Activated CD4-positive, alpha-beta T cell treated with anti-CD3 and anti-CD28 coated beads for 48 hours (primary cell): Measurements from ENCODE around the gene ADM2.

Experiments
- DNase-seq: peaks from one replicate; pipeline ENCODE4 v3.0.0-alpha.2; 2020

The ADM2 gene

DNA sequence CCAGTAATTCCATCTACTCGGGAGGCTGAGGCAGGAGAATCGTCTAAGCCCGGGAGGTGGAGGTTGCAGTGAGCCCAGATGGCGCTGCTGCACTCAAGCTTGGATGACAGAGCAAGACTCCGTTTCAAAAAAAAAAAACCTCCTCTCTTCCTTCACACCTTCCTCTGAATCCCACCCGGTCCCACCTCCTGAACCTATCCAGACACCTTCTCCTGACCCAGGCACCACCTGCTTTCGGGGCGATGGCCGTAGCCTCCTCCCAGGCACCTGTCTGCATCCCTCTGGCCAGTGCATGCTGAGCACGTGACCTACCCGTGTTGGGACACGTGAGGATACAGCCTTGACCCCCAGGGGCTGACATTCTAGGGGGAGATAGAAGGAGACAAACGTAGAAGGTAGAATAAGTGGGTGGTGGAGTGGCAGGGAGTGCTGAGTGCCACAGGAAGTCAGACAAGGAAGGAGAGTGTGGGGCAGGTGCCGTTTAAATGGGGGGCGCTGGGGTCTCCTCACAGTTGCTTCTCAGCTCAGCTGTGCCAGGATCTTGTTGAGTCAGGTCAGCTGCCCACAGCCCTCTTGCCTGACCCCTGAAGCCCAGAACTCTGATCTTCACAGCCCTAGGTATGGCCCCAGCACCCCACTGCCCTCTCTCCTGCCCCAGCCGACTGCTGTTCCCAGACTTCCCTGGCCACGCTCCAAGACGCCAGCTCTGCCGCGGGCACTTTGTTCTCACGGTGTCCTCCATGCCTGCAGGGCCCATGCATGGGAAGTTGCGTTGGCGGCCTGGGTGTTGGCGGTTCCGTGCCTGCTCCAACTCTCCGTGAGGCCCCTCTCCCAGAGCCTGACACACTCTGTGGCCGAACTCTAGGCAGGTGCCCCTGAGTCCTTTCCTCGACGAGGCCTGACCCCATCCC is 4.1 kb downstream of the ADM2 start:
- no peak for DNase-seq

DNA sequence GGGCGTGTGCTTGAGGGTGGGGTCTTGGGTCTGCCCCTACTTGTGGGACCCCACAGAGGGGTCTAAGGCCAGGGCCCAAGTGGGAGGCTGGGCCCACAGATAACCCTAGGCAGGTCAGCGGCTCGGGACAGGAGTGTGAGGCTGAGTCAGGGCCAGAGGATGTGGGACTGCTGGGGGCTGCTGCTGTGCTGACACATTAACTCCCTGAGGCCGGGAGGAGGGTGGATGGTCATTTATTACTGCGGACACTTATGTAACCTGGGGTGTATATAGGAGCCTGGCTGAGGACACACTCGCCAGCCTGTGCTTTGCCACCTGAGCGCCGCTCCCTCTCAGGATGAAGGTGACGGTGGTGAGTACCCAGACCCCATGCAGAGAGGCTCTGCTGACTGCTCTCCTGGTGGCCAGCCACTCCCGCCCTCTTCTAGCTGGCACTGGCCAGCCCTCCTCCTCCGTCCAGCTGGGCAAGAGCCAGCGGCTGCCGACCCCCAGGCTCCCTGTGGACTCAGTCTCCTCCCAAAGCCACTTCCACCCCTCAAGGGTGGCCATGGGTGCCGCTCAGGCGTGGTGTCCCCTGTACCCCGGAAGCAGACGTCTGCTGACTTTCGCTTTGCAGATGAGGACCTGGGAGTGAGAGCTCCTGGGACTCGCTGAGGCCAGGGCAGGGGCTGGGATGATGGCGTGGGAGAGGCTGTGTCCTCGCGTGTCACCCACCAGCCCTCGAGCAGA is 5.4 kb downstream of the ADM2 start, which contains the start of gene MIOX:
Gene MIOX (plus strand): TSS at position 299 of the 729 bp plus-strand sequence. CDS start 39 bp downstream, at position 338.
- DNase-seq = no peak

DNA sequence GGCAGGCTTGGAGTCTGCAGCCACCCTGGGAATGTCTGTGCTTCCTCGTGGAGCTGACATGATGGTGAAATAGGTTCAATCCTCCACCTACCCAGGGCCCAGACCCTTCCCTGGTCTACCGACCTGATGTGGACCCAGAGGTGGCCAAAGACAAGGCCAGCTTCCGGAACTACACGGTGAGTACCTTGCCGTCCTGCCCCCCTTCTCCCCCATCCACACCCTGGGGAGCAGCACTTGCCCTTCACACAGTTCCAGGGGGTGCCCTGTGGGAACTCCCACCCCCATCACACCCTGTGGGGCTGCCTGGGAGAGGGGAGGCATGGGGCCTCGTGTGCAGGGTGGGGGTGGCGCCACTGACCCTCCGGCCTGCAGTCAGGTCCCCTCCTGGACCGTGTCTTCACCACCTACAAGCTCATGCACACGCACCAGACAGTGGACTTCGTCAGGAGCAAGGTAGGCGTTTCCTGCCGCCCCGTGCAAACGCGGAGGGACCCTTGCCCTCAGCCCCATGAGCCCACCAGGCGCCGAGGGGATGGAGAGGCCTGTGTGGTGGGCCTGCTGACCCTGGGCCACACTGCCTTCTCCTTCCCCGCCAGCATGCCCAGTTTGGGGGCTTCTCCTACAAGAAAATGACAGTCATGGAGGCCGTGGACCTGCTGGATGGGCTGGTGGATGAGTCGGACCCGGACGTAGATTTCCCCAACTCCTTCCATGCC is 6.1 kb downstream of the ADM2 start:
- no peak for DNase-seq

DNA sequence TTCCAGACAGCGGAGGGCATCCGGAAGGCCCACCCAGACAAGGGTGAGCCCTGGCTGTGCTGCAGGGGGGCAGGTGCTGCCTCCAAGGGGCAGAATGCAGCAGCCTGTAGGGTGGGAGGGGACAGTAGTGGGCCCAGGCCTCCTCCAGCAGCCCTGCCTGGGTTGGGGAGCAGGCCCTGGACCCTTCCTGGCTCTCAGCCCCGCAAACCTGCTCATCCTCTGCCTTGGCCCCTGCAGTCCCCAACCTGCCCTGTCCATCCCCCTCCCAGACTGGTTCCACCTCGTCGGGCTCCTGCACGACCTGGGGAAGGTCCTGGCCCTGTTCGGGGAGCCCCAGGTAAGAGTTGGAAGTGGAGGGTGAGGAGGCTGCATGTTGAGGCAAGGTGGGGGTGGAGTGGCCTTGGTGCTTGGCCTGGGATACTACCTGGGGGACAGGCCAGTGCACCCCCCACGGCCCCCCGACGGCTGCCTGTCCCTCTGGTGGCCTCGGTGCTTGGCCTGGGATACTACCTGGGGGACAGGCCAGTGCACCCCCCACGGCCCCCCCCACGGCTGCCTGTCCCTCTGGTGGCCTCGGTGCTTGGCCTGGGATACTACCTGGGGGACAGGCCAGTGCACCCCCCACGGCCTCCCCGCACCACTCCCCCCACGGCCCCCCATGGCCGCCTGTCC is 6.8 kb downstream of the ADM2 start:
- DNase-seq = no peak

DNA sequence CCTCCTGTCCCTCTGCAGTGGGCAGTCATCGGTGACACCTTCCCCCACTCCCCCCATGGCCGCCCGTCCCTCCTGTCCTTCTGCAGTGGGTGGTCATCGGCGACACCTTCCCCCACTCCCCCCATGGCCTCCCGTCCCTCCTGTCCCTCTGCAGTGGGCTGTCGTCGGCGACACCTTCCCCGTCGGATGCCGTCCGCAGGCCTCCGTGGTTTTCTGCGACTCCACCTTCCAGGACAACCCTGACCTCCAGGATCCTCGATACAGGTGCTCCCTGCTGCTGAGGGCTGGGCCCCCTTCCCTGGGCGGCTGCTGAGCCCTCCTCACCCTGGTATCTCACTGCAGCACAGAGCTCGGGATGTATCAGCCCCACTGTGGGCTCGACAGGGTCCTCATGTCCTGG is 7.5 kb downstream of the ADM2 start:
- no peak for DNase-seq

DNA sequence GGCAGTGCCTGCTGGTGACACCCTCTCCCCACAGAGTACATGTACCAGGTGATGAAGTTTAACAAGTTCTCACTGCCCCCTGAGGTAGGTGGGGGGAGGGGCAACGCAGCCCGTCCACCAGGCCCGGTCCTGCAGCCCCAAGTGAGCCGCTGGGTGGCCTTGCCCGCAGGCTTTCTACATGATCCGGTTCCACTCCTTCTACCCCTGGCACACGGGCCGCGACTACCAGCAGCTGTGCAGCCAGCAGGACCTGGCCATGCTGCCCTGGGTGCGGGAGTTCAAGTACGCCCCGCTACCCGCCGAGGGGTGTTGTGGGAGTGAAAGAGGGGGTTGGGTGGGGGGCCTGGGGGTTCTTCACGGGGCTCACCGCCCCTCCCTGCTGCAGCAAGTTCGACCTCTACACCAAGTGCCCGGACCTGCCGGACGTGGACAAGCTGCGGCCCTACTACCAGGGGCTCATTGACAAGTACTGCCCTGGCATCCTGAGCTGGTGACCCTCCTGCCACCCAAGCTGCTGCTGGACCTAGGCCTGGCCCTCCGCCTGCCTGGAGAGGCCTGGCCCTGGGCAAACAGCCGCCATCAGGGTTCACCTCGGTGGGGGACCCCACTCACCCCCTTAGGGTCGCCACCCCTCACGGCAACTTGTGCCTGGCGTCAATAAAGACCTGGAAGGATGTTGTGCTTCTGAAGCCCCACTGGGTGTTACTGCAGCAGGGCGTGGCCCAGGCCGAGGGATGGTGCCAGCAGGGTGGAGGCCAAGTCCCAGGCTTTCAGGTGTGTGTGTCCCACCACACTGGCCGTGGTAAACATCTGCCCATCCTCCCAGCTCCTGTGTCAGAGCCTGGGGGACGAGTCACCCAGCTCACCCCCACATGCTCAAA is 8.3 kb downstream of the ADM2 start:
- DNase-seq = no peak

DNA sequence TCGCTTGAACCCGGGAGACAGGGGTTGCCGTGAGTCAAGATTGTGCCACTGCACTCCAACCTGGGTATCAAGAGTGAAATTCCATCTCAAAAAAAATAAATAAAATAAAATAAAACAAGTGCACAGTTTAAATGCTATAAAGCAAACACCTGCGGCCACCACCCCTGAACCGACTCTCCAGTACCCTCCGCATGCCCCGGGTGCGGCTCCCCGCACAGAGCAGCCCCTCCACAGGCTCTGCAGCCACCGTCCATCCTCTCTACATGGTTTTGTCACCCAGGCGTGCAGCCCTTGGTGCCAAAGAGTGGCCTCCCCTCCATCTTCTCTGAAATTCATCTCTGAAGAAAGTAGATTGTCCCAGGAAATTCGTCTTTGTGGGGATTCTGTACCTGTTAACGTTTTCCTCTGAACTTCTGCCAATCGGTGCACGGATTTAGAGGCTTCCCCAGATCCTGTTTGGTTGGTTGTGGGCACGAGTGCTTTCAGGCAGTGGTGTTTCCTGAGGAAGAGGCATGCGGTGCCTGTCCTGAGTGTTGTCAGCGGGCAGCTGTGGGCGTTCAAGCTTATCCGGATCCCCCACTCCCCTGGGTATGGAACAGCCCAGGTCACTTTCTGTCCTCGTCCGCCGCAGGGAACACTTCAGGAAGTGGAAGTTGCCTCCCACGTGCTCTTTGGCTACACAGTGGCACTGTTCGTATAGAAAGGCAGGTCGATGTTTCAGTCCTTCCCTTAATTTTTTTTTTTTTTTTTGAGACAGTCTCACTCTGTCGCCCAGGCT is 9.4 kb downstream of the ADM2 start:
- DNase-seq = no peak

DNA sequence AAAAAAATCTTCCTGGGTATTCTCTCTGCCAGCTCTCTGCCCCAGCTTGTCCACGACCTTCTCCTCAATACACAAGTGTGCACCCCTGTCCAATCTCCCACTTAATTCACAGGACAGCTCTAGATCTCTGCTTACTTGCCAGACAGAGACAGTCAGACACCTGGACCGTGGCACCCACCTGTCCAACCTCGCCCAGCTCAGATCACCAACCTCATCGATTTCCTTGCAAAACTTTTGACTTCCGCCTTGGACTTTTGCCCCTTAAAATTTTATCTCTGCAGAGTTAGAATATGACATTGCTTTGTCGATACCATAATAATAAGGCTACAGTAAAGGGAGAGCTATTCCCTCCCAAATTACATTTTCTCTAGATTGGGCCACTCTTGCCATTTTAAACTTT is 15.8 kb downstream of the ADM2 start:
- DNase-seq = no peak

DNA sequence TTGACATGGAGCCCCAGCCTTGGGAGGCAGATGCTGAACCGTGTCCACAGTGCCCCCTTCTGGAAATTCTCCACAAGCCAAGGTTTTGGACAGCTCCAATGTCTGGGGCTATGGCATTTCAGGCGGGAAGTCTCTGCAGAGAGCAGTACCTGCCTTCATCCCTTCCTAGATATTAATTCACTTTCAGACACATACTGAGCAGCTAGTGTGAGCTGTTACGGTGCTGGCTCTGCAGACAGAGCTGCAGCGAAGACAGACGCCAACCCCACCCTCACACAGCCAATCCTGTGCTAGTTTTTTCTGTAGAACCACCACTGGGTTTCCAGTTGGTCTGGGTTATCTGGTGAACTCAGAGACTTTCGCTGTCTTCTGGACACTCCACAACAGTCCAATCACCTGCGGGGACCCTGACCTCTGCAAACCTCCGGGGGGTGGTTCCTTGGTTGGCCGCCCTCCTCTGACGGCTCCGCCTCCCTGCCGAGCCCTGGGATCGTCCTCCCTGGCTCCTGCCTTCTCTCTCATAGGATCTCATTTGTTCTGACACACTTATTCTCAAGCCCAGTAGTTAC is 17.1 kb downstream of the ADM2 start:
- DNase-seq = peak; percentile 81

DNA sequence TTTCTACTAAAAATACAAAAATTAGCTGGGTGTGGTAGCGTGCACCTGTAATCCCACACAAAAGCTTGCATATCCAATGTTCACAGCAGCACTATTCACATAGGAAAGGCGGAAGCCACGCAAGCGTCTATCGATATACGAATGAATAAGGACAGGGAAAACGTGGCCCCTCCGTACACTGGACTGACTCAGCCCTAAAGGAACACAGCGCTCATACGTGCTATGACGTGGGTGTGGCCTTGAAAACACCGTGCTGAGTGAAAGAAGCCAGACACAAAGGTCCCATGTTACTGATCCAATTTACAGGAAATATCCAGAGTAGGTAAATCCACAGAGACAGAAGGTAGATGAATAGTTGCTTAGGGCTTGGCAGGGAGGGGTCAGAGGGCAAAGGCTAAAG is 19.1 kb downstream of the ADM2 start:
- no peak for DNase-seq

DNA sequence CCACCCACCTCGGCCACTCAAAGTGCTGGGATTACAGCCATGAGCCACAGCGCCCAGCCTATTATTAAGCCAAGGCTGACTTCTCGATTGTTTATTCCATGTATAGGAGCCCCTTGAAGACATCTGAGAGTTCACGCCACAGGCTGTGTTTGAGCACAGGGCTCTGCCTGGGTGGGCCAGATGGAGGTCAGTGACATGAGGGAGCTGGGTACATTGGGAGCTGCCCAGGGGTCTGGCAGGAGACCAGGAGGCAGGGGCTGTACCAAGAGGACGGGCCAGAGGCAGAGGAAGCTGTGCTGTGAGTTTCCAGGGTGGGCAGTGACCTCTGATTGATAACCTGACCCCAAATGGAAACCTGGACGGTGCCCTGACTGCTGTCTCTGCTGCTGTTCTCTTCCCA is 20.8 kb downstream of the ADM2 start:
- no peak for DNase-seq

DNA sequence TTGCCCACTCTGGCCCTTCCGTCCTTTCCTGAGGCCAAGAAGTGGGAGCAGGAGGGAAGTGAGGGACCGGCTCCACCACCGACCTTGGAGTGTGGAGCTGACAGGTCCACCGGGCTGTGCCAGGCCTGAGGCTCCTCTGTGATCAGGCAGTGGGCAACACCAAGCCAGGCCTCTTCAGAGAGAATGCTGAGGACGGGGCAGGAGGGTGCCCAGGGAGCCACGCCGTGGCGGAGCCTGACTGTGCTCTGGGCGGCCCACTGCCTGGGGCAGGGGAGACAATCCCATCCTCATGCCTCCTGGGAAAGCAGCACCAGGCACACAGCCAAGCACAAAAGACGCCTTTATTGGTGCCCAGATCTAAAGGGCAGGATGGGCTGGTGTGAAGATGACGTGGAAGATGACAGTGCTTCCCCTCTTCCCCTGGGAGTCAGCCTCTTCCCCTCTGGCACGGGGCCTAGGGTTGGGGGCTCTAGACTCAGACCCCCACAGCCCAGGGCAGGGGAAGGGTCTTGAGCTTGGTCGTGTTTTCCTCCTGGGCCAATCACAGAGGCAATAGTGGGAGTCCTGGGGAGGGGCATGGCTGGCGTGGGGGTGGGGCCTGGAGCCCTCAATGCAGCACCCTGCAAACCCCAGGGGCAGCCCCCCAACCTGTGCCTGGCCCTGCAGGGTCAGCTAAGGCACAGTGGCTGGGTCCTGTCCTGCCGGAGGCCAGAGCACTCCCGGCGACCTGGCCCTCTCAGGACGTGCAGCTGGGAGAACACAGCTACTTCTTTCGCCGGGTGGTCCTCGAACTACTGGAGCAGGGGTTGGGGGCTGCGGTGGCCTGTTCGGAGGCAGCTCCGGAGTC is 21.5 kb downstream of the ADM2 start:
- DNase-seq = no peak

DNA sequence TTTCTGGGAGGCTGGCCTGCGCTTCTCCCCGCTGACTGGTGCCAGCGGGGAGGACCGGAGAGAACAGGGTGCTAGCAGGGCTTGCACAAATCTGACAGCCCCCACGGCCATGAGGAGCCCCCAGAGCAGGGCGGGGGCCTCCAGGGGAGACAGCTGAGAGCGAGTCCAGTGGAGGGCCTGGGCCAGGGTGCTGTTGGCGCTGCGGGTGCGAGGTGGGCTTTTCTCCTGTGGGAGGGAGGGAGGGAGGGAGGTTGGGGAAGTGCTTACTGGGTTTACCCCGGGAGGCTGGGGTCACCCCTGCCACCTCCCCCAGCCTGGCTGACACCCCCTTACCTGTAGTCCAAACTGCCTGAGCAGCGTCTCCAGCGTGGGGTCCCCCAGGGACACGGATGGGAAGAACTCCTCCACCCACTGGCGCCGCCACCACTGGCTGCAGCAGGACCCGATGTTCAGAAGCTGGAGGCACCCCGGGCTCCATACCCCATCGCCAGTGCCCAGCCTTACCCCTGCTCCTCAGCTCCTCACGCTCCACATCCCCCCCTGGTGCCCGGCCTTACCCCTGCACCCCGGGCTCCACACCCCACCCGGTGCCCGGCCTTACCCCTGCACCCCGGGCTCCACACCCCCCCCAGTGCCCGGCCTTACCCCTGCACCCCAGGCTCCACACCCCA is 22.3 kb downstream of the ADM2 start:
- DNase-seq = peak; percentile 61

DNA sequence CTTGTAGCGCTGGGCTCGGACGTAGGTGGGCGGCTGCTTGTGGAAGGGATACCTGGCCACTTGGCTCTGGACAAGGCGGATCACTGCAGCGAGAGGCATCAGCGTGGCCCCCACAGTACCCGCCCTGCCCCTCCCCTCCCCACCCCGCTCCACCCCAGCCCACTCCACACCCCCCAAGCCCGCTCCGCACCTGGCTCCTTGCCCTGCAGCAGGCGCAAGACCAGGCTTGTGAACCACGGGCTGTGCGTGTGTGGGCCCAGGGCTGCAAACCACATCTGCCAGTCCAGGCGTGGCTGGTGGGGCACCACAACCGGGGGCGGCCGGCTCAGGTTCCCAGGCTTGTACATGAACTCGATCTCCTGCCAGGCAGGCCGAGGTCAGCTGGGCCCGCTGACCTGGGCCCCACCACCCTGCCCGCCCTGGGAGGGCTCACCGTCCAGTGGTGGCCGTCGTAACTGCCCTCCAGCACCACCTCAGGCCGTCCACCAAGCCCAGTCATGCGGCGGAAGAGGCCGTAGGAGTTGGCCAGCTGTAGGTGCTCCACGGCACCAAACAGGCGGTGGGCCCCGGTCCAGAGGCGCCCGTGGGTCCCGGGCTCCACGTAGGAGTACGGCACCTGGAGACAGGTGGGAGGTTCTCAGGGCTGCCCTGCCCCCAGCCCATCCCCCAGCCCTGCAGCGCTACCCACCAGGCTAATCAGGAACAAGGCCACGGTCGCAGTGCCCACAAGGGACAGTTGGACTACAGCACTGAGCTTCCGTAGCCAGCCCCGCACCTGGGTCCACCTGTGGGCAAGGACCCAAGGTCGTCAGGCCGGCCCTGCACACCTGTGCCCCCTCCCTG is 23.2 kb downstream of the ADM2 start:
- DNase-seq = no peak

DNA sequence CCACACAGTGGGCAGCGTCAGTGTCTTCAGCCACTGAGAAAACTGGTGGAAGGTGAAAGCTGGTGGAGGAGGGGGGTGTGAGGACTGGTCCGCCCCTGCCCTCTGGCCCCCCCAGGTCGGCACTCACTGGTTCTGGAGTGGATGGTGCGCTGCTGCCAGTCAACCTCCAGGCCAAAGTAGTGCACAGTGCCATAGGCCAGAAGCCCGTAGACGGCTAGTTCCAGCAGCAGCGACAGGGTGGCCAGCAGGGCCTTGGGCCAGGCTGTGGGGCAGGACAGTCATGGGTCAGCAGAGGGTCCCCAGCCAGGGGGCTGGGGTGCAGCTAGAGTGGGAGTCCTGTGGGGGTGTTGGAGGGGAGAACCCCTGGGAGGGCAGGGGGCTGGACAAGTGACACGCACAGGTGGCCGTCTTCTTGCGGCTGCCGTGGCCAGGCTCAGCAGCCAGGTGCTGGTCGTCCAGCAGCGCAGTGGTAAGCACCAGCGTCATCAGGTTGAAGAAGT is 24.0 kb downstream of the ADM2 start:
- no peak for DNase-seq

DNA sequence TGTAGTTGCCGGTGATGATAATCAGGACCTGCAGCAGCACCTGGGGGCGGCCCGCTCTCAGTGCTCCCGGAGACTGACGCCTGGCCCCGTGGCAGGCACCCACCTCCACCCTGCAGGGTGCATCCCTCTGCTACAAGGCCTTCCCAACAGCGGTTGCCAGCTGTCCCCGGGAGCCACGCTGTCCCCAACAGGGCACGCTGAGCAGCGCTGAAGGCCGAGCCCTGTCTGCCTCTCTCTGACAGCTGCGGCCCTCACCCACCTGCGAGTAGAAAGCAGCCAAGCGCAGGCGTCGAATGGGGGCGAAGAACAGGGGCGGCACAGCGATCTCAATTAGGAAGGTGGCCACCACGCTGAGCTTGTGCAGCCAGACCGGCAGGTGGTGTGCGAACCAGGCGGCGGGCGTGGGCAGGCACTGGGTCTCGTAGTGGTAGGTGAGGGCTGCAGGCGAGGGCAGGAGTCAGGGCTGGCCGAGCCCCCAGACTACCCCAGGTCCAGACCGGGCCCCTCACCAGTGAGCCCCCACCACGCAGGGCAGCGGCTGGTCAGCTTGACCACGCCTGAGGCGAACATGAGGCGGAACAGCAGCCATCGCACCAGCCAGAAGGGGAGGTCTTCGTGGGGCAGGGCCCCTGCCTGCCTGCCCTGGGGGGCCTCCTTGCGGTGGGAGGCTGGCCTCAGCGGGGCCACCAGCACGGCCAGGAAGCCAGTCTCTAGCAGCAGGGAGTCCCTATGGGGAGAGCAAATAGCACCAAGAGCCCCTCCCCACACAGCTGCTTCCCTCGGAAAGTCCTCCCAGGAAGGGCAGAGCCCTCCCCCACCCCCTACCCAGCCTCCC is 24.6 kb downstream of the ADM2 start:
- no peak for DNase-seq
